ENCODE data around the gene ELFN2.

Gene ELFN2

GRCh38 chr22:37379722-37380121 is 47.6 kb downstream of the ELFN2 start:
- DNase-seq: no peak

- no peak for DNase-seq
Measured at GRCh38 chr22:37379085-37379484, 48.2 kb downstream of the ELFN2 start.

GRCh38 chr22:37378642-37379058 is 48.6 kb downstream of the ELFN2 start:
- no peak for DNase-seq

GRCh38 chr22:37377927-37378326 is 49.4 kb downstream of the ELFN2 start:
- DNase-seq: no peak

- DNase-seq: no peak
Measured at GRCh38 chr22:37377138-37377537, 50.1 kb downstream of the ELFN2 start.

GRCh38 chr22:37376643-37377042 is 50.6 kb downstream of the ELFN2 start:
- no peak for DNase-seq

- DNase-seq: no peak
Measured at GRCh38 chr22:37375801-37376200, 51.5 kb downstream of the ELFN2 start.

- no peak for DNase-seq
Measured at GRCh38 chr22:37374571-37374970, 52.7 kb downstream of the ELFN2 start.

GRCh38 chr22:37373451-37373850 is 53.8 kb downstream of the ELFN2 start:
- DNase-seq: no peak

GRCh38 chr22:37371911-37372310 is 55.4 kb downstream of the ELFN2 start:
- no peak for DNase-seq

- DNase-seq: no peak
Measured at GRCh38 chr22:37371491-37371890, 55.8 kb downstream of the ELFN2 start.

- DNase-seq: no peak
Measured at GRCh38 chr22:37370306-37370979, 56.8 kb downstream of the ELFN2 start.

GRCh38 chr22:37369483-37369882 is 57.8 kb downstream of the ELFN2 start:
- DNase-seq: no peak

- no peak for DNase-seq
Measured at GRCh38 chr22:37368058-37368457, 59.2 kb downstream of the ELFN2 start.

- DNase-seq: no peak
Measured at GRCh38 chr22:37366601-37367000, 60.7 kb downstream of the ELFN2 start.

GRCh38 chr22:37365950-37366349 is 61.3 kb downstream of the ELFN2 start:
- DNase-seq: no peak

GRCh38 chr22:37363261-37363992 is 63.9 kb downstream of the ELFN2 start:
- no peak for DNase-seq

- no peak for DNase-seq
Measured at GRCh38 chr22:37362621-37363020, 64.7 kb downstream of the ELFN2 start.

GRCh38 chr22:37358917-37359316 is 68.4 kb downstream of the ELFN2 start:
- no peak for DNase-seq

GRCh38 chr22:37358386-37358785 is 68.9 kb downstream of the ELFN2 start:
- no peak for DNase-seq

GRCh38 chr22:37357446-37358075 is 69.7 kb downstream of the ELFN2 start:
- DNase-seq: no peak

- DNase-seq: no peak
Measured at GRCh38 chr22:37356922-37357321, 70.4 kb downstream of the ELFN2 start.

GRCh38 chr22:37355174-37355573 is 72.1 kb downstream of the ELFN2 start:
- no peak for DNase-seq

GRCh38 chr22:37354670-37355069 is 72.6 kb downstream of the ELFN2 start:
- DNase-seq: no peak

All from DMS 273 treated with DMSO at 0.1 percent for 48 hours (cell line).